22Rv1 (cell line): Measurements from ENCODE around the gene MTOR.
A peak's percentile ranks its signal among the peaks of the same experiment; 100 is the strongest.

Source experiments
- H3K27ac ChIP-seq: fragments of 450-650 bp; 2 replicates; pipeline ENCODE4 v1.5.1; 2017
- CTCF ChIP-seq: fragments of 450-650 bp; IDR thresholded peaks from 2 replicates; pipeline ENCODE4 v1.5.1; 2017; ENCODE audit warnings: mild to moderate bottlenecking
- ZFX ChIP-seq: fragments of 450-650 bp; IDR thresholded peaks from 2 replicates; pipeline ENCODE4 v1.6.1; 2017; ENCODE audit warnings: antibody characterized with exemption, borderline replicate concordance

Gene MTOR

GRCh38 chr1:11286735-11287410 lies 24.5 kb upstream of the MTOR start:
- H3K27ac ChIP-seq, result no peak overlapping the region
- TF ChIP-seq CTCF (no peak), ZFX (no peak)

- TF ChIP-seq ZFX (no peak), CTCF (peak; percentile 53)
- no peak overlapping the region for H3K27ac ChIP-seq
Observed at GRCh38 chr1:11285883-11286734, 23.8 kb upstream of the MTOR start.

- no peak overlapping the region for H3K27ac ChIP-seq
- TF ChIP-seq CTCF (no peak), ZFX (no peak)
Observed at GRCh38 chr1:11284784-11285183, 22.4 kb upstream of the MTOR start.

- H3K27ac ChIP-seq, result no peak overlapping the region
- TF ChIP-seq CTCF (no peak), ZFX (no peak)
Observed at GRCh38 chr1:11283151-11283550, 20.8 kb upstream of the MTOR start.

- no peak overlapping the region for H3K27ac ChIP-seq
Observed at GRCh38 chr1:11281518-11282331, 19.4 kb upstream of the MTOR start.

GRCh38 chr1:11280719-11281376 lies 18.5 kb upstream of the MTOR start:
- no peak overlapping the region for H3K27ac ChIP-seq

More at GRCh38 chr1:11281518-11282331, 19.4 kb upstream of the MTOR start:
- TF ChIP-seq ZFX, result no peak
- TF ChIP-seq CTCF, result no peak

More at GRCh38 chr1:11280719-11281376, 18.5 kb upstream of the MTOR start:
- TF ChIP-seq ZFX (no peak), CTCF (no peak)
